ENCODE results near the gene TBC1D14. TPM values are rescaled to one million over a fixed set of nuclear protein-coding genes. Genes with fewer than 3 reads are reported as not detected.

TBC1D14 gene
- total and polyA plus RNA-seq, 2 of the 4 experiments (the other 2 are of a cell fraction): 31.7 to 40.7 TPM

DNA sequence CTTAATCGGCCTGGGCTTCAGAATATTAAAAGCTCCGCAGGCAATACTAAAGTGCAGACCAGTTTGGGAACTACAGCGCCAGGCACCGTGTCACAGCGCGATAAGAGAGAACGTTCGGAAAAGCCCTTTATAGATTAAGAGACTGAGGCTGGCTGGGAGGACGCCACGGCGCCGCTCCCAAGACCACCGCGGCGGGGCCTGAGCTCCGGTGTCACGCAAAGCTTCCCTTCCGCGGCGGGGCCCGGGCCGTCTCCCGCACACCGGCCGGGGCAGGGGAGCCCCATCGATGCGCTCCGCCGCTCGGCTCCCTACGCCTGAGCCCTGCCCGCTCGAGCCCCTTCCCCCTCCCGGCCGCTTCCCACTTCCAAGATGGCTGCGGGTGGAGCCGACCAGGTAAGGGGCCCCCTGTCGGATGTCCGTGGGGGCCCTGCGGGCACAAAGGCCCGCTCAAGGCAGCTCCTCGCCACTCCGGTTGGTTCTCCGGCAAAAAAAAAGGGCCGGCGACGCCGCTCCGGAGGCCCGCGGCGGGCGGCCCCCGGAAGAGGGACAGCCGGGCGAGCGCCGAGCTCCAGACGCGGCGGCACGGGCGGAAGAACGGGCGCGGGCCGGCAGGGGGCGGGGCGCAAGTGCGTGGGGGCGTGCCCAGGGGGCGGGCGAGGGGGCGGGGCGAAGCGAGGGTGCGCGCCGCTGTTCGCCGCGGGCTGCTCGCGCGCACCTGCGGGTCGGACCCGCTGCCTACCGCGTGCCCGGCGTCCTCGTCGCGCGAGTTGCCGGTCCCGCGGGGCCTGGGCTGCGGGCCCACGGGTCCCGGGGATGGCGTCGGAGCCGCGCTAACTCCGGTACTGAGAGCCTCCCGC, at the start of gene TBC1D14 (continued):
- TF ChIP-seq, protein P1, sequence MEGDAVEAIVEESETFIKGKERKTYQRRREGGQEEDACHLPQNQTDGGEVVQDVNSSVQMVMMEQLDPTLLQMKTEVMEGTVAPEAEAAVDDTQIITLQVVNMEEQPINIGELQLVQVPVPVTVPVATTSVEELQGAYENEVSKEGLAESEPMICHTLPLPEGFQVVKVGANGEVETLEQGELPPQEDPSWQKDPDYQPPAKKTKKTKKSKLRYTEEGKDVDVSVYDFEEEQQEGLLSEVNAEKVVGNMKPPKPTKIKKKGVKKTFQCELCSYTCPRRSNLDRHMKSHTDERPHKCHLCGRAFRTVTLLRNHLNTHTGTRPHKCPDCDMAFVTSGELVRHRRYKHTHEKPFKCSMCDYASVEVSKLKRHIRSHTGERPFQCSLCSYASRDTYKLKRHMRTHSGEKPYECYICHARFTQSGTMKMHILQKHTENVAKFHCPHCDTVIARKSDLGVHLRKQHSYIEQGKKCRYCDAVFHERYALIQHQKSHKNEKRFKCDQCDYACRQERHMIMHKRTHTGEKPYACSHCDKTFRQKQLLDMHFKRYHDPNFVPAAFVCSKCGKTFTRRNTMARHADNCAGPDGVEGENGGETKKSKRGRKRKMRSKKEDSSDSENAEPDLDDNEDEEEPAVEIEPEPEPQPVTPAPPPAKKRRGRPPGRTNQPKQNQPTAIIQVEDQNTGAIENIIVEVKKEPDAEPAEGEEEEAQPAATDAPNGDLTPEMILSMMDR (conservative IDR thresholded peaks at IDR 0.05; ENCODE audit: low read depth, low read length): peak; percentile 14; the same call in 1 of the 2 replicates
- peak; percentile 78; the same call in 1 of the 2 replicates for TF ChIP-seq BHLHE40 (IDR thresholded peaks at IDR 0.05; ENCODE audit: low read depth, low read length)
- TF ChIP-seq, protein P2, sequence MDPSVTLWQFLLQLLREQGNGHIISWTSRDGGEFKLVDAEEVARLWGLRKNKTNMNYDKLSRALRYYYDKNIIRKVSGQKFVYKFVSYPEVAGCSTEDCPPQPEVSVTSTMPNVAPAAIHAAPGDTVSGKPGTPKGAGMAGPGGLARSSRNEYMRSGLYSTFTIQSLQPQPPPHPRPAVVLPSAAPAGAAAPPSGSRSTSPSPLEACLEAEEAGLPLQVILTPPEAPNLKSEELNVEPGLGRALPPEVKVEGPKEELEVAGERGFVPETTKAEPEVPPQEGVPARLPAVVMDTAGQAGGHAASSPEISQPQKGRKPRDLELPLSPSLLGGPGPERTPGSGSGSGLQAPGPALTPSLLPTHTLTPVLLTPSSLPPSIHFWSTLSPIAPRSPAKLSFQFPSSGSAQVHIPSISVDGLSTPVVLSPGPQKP (IDR thresholded peaks at IDR 0.05; ENCODE audit: borderline replicate concordance, low read depth, low read length): no peak
